Endothelial cell (in vitro differentiated cells): Measurements from ENCODE around the gene HUNK. TPM values are rescaled to one million over a fixed set of nuclear protein-coding genes. Genes with fewer than 3 reads are reported as not detected.

Experiments
- DNase-seq: peaks from one replicate; pipeline ENCODE4 v3.0.0; 2021; ENCODE audit warnings: low spot score
- H3K27ac Mint-ChIP-seq: one replicate; pipeline ENCODE4 v1.8.0; 2021; ENCODE audit warnings: mixed read lengths, inconsistent platforms; ENCODE audit not compliant: unreplicated experiment
- H3K27me3 Mint-ChIP-seq: one replicate; pipeline ENCODE4 v1.8.0; 2021; ENCODE audit warnings: mild to moderate bottlenecking, moderate library complexity, mixed read lengths, inconsistent platforms; ENCODE audit not compliant: unreplicated experiment
- H3K36me3 Mint-ChIP-seq: one replicate; pipeline ENCODE4 v1.8.0; 2021; ENCODE audit warnings: mild to moderate bottlenecking, low read depth, mixed read lengths, inconsistent platforms; ENCODE audit not compliant: unreplicated experiment
- H3K4me1 Mint-ChIP-seq: one replicate; pipeline ENCODE4 v1.8.0; 2021; ENCODE audit warnings: mild to moderate bottlenecking, mixed read lengths, inconsistent platforms; ENCODE audit not compliant: unreplicated experiment
- H3K4me3 Mint-ChIP-seq: one replicate; pipeline ENCODE4 v1.8.0; 2021; ENCODE audit warnings: mild to moderate bottlenecking, mixed read lengths, inconsistent platforms; ENCODE audit not compliant: unreplicated experiment
- H3K9me3 Mint-ChIP-seq: one replicate; pipeline ENCODE4 v1.8.0; 2021; ENCODE audit warnings: mixed read lengths, inconsistent platforms; ENCODE audit not compliant: unreplicated experiment
- total RNA-seq: library from RNA; stranded (reverse); fragmentation: NEBNext Ultra II Directional; extraction: Animal tissue kit (Norgen Biotek cat#: 25700); gene quantifications from one replicate; pipeline ENCODE4 v1.2.1, GENCODE V29; 2021; ENCODE audit not compliant: unreplicated experiment
- TF ChIP-seq, protein P1 (sequence below): fragments of 200-600 bp; sonication (generic); IDR thresholded peaks from one replicate; pipeline ENCODE4 v1.5.0; 2021; ENCODE audit warnings: antibody characterized with exemption; ENCODE audit not compliant: unreplicated experiment

HUNK gene
- total RNA-seq, 1 donor from 2014 or later: 19.3 TPM

- Mint-ChIP-seq H3K4me3 (no peak overlapping the region), H3K4me1 (peaks cover 2% of the 10 kb centered on the region), H3K36me3 (peaks cover 20% of the 10 kb centered on the region), H3K27ac (no peak overlapping the region), H3K9me3 (no peaks in the 10 kb centered on the region), H3K27me3 (no peaks in the 10 kb centered on the region)
- TF ChIP-seq, protein P1, sequence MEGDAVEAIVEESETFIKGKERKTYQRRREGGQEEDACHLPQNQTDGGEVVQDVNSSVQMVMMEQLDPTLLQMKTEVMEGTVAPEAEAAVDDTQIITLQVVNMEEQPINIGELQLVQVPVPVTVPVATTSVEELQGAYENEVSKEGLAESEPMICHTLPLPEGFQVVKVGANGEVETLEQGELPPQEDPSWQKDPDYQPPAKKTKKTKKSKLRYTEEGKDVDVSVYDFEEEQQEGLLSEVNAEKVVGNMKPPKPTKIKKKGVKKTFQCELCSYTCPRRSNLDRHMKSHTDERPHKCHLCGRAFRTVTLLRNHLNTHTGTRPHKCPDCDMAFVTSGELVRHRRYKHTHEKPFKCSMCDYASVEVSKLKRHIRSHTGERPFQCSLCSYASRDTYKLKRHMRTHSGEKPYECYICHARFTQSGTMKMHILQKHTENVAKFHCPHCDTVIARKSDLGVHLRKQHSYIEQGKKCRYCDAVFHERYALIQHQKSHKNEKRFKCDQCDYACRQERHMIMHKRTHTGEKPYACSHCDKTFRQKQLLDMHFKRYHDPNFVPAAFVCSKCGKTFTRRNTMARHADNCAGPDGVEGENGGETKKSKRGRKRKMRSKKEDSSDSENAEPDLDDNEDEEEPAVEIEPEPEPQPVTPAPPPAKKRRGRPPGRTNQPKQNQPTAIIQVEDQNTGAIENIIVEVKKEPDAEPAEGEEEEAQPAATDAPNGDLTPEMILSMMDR: no peak
- no peak for DNase-seq
Observed at GRCh38 chr21:31915566-31915965, 42.7 kb downstream of the HUNK start.

DNA sequence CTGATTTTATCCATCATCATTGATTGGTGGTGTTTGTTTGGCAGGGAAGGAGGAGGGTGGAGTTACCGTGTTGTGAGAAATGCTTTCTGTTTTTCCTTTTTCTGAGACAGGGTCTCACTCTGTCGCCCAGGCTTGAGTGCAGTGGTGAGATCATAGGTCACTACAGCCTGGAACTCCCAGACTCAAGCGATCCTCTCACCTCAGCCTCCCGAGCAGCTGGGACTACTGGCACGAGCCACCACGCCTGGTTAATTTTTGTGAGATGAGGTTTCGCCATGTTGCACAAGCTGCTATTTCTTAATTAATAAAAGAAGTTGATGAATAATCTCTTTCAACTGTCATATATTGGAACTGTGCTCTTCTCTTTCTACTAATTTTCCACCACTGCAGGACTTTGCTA, 44.3 kb downstream of the HUNK start:
- TF ChIP-seq, protein P1: no peak
- Mint-ChIP-seq H3K27ac (no peak overlapping the region), H3K9me3 (no peaks in the 10 kb centered on the region), H3K4me3 (no peak overlapping the region), H3K36me3 (peaks cover 14% of the 10 kb centered on the region), H3K27me3 (no peaks in the 10 kb centered on the region), H3K4me1 (no peaks in the 10 kb centered on the region)
- DNase-seq: no peak

- Mint-ChIP-seq H3K36me3 (peaks cover 21% of the 10 kb centered on the region), H3K4me1 (peaks cover 4% of the 10 kb centered on the region), H3K9me3 (no peaks in the 10 kb centered on the region), H3K27me3 (no peaks in the 10 kb centered on the region), H3K27ac (no peak overlapping the region), H3K4me3 (no peak overlapping the region)
- TF ChIP-seq, protein P1: no peak
- DNase-seq: no peak
Observed at GRCh38 chr21:31918250-31918775, 45.5 kb downstream of the HUNK start.

- no peak for DNase-seq
- TF ChIP-seq, protein P1: no peak
- Mint-ChIP-seq H3K36me3 (peaks cover 25% of the 10 kb centered on the region), H3K4me1 (peaks cover 4% of the 10 kb centered on the region), H3K27me3 (no peaks in the 10 kb centered on the region), H3K4me3 (no peak overlapping the region), H3K27ac (no peak overlapping the region), H3K9me3 (no peaks in the 10 kb centered on the region)
Observed at GRCh38 chr21:31920275-31920674, 47.5 kb downstream of the HUNK start.

- Mint-ChIP-seq H3K4me3 (no peak overlapping the region), H3K9me3 (no peaks in the 10 kb centered on the region), H3K27ac (no peak overlapping the region), H3K27me3 (no peaks in the 10 kb centered on the region), H3K4me1 (peaks cover 4% of the 10 kb centered on the region), H3K36me3 (peaks cover 28% of the 10 kb centered on the region)
- TF ChIP-seq, protein P1: no peak
- no peak for DNase-seq
Observed at GRCh38 chr21:31921079-31921478, 48.3 kb downstream of the HUNK start.
